Activated CD8-positive, alpha-beta memory T cell treated with anti-CD3 and anti-CD28 coated beads for 1 hour (primary cell): Measurements from ENCODE around the gene GSDME.

ENCODE experiments used
- DNase-seq, 2 donors: peaks; one replicate each; pipeline ENCODE4 v3.0.0-alpha.2; 2020; ENCODE audit warnings: low read depth in 1 of 2; ENCODE audit errors: extremely low read depth in 1 of 2

GSDME gene

DNA sequence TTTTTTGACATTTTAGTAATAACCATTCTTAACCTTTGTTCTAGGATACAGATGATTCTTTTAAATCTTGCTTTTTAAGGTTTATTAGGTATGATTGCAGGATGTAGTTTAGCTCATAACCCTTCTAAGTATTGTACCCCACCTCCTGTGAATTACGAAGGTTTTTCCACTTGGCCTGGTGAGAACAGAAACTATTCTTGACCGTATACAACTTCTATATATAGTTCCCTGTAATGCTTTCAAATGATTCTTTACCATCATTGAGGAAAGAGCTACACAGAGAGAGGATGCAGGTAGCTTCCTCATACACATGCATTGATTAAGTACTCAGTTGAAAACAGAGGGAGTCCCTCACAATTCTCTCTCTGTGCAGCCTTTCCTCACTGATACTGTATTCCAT lies 97.8 kb downstream of the GSDME start:
- no peak for DNase-seq

DNA sequence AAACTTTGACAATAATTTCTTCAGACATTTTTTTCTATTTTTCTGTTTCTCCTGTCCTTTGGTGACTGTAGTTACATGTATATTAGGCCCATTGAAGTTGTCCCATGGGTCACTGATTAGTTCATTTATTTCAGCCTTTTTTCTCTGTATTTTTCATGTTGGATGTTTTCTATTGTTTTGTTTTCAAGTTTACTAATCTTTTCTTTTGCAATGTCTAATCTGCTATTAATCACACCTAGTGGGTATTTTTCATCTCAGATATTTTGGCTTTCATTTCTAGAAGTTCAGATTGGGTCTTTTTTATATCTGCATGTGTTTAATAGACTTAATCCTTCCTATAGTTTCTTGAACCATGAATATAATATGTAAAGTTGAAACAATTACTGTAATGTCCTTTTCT lies 99.3 kb downstream of the GSDME start:
- no peak for DNase-seq

DNA sequence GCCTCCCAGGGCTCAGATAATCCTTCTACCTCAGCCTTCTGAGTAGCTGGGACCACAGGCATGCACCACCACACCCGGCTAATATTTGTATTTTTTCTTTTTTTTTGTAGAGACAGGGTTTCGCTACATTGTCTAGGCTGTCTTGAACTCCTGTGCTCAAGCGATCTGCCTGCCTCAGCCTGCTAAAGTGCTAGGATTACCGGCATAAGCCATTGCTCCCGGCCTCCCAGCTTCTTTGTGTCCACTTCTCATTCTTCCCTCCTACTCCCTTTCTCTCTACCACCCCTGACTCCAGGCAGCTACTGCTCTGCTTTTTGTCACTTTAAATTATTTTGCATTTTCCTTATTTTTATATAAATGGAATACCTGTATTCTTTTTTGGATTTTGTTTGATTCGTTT lies 100.7 kb downstream of the GSDME start:
- no peak for DNase-seq

DNA sequence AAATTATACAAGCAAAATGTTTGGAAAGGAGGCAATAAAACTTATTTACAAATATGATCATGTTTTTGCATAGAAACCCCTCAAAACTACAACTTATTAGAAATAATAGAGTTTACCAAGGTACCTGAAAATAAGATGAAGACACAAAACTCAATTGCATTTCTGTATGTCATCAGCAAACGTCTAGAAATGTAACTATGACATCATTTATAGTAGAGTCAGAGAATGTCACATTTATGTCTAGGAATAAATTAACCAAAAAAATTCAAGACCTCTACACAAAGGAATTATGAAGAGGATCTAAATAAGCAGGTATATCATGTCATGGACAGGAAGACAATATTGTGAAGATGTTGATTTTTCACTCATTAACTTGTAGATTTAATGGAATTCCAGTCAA lies 103.0 kb downstream of the GSDME start:
- no peak for DNase-seq

DNA sequence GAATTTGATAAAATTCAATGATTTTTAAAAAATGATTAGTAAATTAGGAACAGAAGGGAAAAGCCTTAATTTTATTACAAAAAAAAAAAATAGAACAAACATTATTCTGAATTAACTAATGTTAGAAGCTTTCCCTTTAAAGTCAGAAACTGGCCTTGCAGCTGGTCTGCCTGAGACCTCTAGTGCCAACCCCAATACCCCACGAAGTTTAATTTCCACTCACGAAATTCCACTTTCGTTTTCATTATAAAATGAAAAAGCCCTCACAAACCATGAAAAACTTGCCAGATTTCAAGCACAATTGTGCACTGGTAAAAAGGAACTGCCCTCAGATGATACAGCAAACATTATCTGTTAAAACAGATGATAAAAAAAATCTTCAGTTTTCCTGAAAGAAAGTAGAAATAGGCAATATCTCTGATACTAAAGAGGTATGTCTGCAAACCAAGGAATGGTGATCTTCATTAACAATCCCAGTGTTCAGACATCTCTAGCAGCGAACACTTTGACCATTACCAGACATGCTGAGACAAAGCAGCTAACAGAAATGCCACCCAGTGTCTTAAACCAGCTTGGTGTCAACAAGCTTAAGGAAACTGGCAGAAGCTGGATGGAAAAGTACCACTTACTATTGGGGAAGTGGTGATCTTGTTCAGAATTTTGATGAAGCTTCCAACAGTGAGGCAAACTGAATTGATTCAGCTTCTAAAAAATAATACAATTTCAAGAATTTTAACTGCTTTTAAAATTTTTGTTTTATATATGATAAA lies 103.8 kb downstream of the GSDME start:
- no peak for DNase-seq

DNA sequence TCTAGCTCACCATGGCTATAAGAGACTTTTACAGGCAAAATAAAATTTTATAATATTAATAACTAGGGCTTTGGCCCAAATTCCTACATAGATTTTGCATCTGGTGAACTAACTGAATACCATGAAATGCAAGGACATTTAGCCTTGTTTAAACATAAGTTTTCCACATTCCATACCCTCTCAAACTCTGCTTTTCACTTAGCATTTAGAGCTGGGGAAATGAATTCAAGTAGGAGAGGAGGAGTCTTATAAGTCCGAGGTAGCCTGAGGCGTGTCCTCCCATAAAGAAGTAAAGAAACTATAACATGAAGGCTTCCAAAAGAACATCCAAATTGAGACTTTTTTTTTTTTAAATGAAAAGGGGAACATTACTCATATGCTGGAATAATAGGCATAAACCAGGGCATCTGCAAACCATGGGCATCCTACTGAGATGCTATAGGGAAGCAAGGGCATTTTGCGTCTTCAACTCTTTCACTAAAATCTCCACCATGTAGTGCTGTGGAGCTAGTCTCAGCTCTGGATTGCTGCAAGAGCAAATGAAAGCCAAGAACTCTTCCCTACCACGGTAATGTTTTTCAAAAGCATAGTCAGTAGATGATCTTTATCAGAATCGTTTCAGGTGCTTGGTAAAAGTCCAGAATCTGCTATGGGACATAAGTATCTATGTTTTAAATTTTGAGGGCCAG lies 104.9 kb downstream of the GSDME start:
- DNase-seq, result no peak
